Activated CD4-positive, alpha-beta T cell treated with anti-CD3 and anti-CD28 coated beads, Interleukin-2, amount 50 U/mL, for 16 hours (primary cell): ENCODE data around the gene CASP1.

Source experiments
- DNase-seq: peaks from one replicate; pipeline ENCODE4 v3.0.0-alpha.2; 2020

CASP1 gene

GRCh38 chr11:104979839-104980238, 55.1 kb downstream of the CASP1 start:
- no peak for DNase-seq
